Skeletal muscle satellite cell (primary cell): ENCODE measurements around the gene CARD18.
"Not testable (repeated sequence)": the region's sequence is repeated elsewhere in the genome, so short reads cannot be mapped to it uniquely, and the experiment has no call there.

Experiments
- H3K27me3 ChIP-seq: 2 replicates; pipeline ENCODE4 v1.7.0; 2013; ENCODE audit warnings: low read length; ENCODE audit not compliant: control insufficient read depth, insufficient read depth
- H3K36me3 ChIP-seq: 2 replicates; pipeline ENCODE4 v1.7.0; 2013; ENCODE audit warnings: mild to moderate bottlenecking, control low read depth, low read length; ENCODE audit not compliant: insufficient read depth
- H3K4me1 ChIP-seq: 2 replicates; pipeline ENCODE4 v1.7.0; 2013; ENCODE audit warnings: low read length; ENCODE audit not compliant: control insufficient read depth, insufficient read depth
- H3K4me2 ChIP-seq: 2 replicates; pipeline ENCODE4 v1.7.0; 2013; ENCODE audit warnings: mild to moderate bottlenecking, low read length
- H3K4me3 ChIP-seq: 2 replicates; pipeline ENCODE4 v1.7.0; 2013; ENCODE audit warnings: low read length
- H3K9ac ChIP-seq: 2 replicates; pipeline ENCODE4 v1.7.0; 2013; ENCODE audit warnings: mild to moderate bottlenecking, low read depth, low read length, moderate library complexity
- H3K9me3 ChIP-seq: replicated peaks from 2 replicates; pipeline ENCODE4 v1.7.0; 2013; ENCODE audit warnings: mild to moderate bottlenecking, control low read depth, low read length

Gene CARD18

GRCh38 chr11:105132716-105133511 is 6.7 kb downstream of the CARD18 start:
- Histone ChIP-seq H3K4me1 (no peaks in the 10 kb centered on the region), H3K36me3 (no peaks in the 10 kb centered on the region), H3K27me3 (no peaks in the 10 kb centered on the region), H3K9ac (no peak overlapping the region), H3K4me2 (peak overlapping the region; percentile 15), H3K4me3 (no peak overlapping the region), H3K9me3 (no peaks in the 10 kb centered on the region)

DNA sequence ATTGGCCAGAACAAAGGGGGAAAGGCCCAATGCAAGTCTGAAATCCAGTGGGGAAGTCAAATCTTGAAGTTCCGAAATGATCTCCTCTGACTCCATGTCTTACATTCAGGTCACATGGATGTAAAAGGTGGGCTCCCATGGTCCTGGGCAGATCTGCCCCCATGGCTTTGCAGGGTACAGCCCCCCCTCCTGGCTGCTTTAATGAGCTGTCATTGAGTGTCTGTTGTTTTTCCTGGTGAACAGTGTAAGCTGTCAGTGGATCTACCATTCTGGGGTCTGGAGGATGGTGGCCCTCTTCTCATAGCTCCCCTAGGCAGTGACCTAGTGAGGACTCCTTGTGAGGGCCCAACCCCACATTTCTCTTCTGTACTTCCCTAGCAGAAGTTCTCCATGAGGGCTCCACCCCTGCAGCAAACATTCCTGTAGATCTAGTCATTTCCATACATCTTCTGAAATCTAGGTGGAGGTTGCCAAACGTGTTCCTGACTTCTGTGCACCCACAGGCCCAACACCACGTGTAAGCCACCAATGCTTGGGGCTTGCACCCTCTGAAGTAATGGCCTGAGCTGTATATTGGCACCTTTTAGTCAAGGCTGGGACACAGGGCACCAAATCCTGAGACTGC is 9.3 kb downstream of the CARD18 start:
- Histone ChIP-seq H3K4me3 (no peak overlapping the region), H3K27me3 (no peaks in the 10 kb centered on the region), H3K4me2 (no peak overlapping the region), H3K9me3 (no peaks in the 10 kb centered on the region), H3K36me3 (no peaks in the 10 kb centered on the region), H3K4me1 (no peaks in the 10 kb centered on the region), H3K9ac (no peak overlapping the region)

DNA sequence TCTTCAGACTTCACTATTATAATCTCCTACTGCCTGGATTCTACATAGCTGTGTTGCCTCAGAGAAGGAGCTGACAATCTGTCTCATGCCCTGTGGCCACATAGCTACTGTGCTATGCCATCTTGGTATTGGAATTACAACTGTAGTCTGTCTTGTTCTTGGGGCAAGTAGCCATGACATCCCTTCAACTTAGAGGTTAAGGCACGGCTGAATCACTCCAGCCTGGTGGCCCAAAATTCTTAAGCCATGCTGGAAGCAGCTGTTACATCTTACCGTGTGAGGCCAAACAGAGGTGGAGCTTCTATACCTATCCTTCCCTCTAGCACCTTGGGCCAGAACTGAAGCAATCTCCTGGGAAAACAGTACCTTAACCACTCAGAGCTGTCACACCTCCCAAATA is 14.8 kb downstream of the CARD18 start:
- H3K9me3 ChIP-seq: no peaks in the 10 kb centered on the region
- no peak overlapping the region for H3K4me2 ChIP-seq
- H3K36me3 ChIP-seq: no peaks in the 10 kb centered on the region

GRCh38 chr11:105111145-105111944 is 28.2 kb downstream of the CARD18 start:
- no peak overlapping the region for H3K4me2 ChIP-seq
- H3K27me3 ChIP-seq: no peaks in the 10 kb centered on the region
- no peaks in the 10 kb centered on the region for H3K9me3 ChIP-seq
- no peak overlapping the region for H3K4me3 ChIP-seq
- H3K9ac ChIP-seq: no peak overlapping the region
- no peaks in the 10 kb centered on the region for H3K4me1 ChIP-seq
- H3K36me3 ChIP-seq: no peaks in the 10 kb centered on the region

More for the DNA sequence above, 14.8 kb downstream of the CARD18 start:
- Histone ChIP-seq H3K4me1 (no peaks in the 10 kb centered on the region), H3K9ac (no peak overlapping the region), H3K4me3 (no peak overlapping the region), H3K27me3 (no peaks in the 10 kb centered on the region)

GRCh38 chr11:105110688-105111030 is 28.9 kb downstream of the CARD18 start:
- Histone ChIP-seq H3K4me3 (no peak overlapping the region), H3K9ac (no peak overlapping the region), H3K27me3 (no peaks in the 10 kb centered on the region), H3K9me3 (no peaks in the 10 kb centered on the region), H3K36me3 (no peaks in the 10 kb centered on the region), H3K4me2 (peak overlapping the region; percentile 73), H3K4me1 (no peaks in the 10 kb centered on the region)

GRCh38 chr11:105109855-105110687 is 29.5 kb downstream of the CARD18 start:
- Histone ChIP-seq H3K9me3 (no peaks in the 10 kb centered on the region), H3K9ac (peak overlapping the region; percentile 2), H3K4me2 (peak overlapping the region; percentile 73), H3K27me3 (no peaks in the 10 kb centered on the region), H3K4me3 (no peak overlapping the region), H3K36me3 (no peaks in the 10 kb centered on the region), H3K4me1 (no peaks in the 10 kb centered on the region)

DNA sequence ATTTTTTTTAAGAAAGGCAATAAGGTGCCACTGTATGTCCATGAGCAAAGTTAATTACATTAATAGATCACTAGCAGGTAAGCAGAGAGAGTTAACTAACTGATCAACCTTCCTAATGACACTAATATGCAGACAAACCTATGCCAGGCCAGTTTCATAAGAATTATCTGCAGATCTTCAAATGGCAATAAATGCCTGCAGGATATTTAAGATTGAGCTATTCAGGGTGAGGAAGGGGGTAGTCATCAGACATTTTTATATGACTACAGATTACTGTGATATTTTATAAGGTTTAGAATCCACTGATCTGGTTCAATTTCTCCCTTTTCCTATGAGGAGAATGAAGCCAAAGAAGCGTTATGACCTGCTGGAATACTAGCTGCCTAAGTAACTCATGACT is 30.2 kb downstream of the CARD18 start:
- Histone ChIP-seq H3K9ac (no peak overlapping the region), H3K36me3 (no peaks in the 10 kb centered on the region), H3K4me3 (no peak overlapping the region), H3K4me1 (no peaks in the 10 kb centered on the region), H3K9me3 (no peaks in the 10 kb centered on the region), H3K4me2 (no peak overlapping the region), H3K27me3 (no peaks in the 10 kb centered on the region)

GRCh38 chr11:105108247-105108646 is 31.3 kb downstream of the CARD18 start:
- Histone ChIP-seq H3K4me3 (no peak overlapping the region), H3K27me3 (no peaks in the 10 kb centered on the region), H3K9ac (no peak overlapping the region), H3K36me3 (no peaks in the 10 kb centered on the region), H3K9me3 (no peaks in the 10 kb centered on the region), H3K4me1 (no peaks in the 10 kb centered on the region), H3K4me2 (no peak overlapping the region)

GRCh38 chr11:105107226-105107825 is 32.2 kb downstream of the CARD18 start:
- not testable (repeated sequence) for H3K27me3 ChIP-seq, H3K36me3 ChIP-seq, H3K4me2 ChIP-seq

DNA sequence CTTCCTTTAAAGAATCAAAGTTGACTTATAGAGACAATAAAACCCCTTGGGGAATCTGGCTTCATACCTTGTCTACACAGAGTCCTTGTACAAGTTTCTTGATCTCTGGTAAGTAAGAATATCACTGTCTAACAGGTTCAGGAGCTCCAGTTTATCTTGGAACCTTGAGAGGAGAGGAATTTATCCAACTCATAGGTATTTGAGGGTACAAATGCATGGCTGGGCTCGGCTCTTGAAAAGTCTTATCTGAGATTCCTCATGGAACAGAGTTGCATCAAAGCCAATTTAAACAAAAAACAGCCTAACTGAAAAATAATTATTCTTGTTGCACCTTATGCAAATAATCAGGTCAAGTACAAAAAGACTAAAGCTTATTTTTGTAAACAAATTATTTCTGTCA is 33.4 kb downstream of the CARD18 start:
- Histone ChIP-seq H3K4me2 (no peak overlapping the region), H3K36me3 (no peaks in the 10 kb centered on the region), H3K9ac (no peak overlapping the region), H3K4me3 (no peak overlapping the region), H3K27me3 (no peaks in the 10 kb centered on the region), H3K9me3 (no peaks in the 10 kb centered on the region), H3K4me1 (no peaks in the 10 kb centered on the region)

More at GRCh38 chr11:105107226-105107825, 32.2 kb downstream of the CARD18 start:
- not testable (repeated sequence) for H3K4me1 ChIP-seq, H3K9ac ChIP-seq, H3K9me3 ChIP-seq, H3K4me3 ChIP-seq

DNA sequence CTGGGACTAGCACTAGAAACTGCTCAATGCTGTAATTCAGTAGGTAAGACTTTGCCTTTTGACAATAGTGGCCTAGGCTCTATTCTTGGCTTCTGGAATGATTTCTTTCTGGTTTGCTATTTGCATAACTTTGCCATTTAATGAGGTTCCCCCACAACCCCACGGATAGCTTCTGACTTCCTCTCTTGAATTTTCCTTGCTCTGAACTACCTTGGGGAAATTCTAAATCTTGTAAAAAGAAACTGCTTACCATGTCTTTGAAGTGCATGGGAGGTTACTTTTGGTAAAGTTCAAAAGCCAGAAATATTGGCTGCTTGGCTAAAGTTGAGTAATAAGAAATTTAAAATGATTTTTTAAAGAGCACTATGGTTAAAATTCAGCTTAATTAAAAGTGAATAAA is 35.3 kb downstream of the CARD18 start:
- no peaks in the 10 kb centered on the region for H3K9me3 ChIP-seq
- no peaks in the 10 kb centered on the region for H3K27me3 ChIP-seq
- H3K4me1 ChIP-seq: no peaks in the 10 kb centered on the region
- no peak overlapping the region for H3K4me2 ChIP-seq
- H3K4me3 ChIP-seq: no peak overlapping the region
- no peaks in the 10 kb centered on the region for H3K36me3 ChIP-seq
- no peak overlapping the region for H3K9ac ChIP-seq
